ENCODE results near the gene SNRPF.

DNA sequence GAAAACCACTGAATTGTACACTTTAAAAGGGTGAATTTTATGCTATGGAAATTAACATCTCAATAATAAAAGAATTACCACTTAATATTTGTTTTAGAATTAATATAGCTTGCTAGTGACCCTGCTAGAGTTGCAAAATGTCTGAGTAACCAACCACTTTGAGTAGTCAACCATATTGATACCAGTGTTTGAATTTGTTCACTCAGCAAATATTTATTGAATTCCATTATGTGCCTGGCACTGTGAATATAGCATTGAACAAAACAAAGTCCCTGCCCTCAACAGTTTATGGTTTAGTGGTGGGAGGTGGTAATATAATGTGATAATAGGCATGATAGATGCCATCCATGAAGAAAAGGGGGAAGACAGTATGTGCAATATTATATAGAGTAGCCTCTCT lies 4.6 kb downstream of the SNRPF start:
- TF ChIP-seq, protein P1, sequence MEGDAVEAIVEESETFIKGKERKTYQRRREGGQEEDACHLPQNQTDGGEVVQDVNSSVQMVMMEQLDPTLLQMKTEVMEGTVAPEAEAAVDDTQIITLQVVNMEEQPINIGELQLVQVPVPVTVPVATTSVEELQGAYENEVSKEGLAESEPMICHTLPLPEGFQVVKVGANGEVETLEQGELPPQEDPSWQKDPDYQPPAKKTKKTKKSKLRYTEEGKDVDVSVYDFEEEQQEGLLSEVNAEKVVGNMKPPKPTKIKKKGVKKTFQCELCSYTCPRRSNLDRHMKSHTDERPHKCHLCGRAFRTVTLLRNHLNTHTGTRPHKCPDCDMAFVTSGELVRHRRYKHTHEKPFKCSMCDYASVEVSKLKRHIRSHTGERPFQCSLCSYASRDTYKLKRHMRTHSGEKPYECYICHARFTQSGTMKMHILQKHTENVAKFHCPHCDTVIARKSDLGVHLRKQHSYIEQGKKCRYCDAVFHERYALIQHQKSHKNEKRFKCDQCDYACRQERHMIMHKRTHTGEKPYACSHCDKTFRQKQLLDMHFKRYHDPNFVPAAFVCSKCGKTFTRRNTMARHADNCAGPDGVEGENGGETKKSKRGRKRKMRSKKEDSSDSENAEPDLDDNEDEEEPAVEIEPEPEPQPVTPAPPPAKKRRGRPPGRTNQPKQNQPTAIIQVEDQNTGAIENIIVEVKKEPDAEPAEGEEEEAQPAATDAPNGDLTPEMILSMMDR (conservative IDR thresholded peaks at IDR 0.05 in 1 of 2, IDR thresholded peaks at IDR 0.05 in 1 of 2; ENCODE audit: low read depth in 1 of 2, low read length in 2 of 2): no peak
- TF ChIP-seq EZH2 (IDR thresholded peaks at IDR 0.05; ENCODE audit: low read length, missing control alignments): no peak
